Loucy (cell line): ENCODE data around the gene ACSBG1.

Experiments
- H2AFZ ChIP-seq: fragments of 200-600 bp; sonication (generic); 2 replicates; pipeline ENCODE4 v1.6.0; 2016; ENCODE audit warnings: antibody characterized with exemption, mild to moderate bottlenecking, low read length, moderate library complexity
- H3F3A ChIP-seq: fragments of 200-600 bp; 2 replicates; pipeline ENCODE4 v1.6.0; 2016; ENCODE audit warnings: antibody characterized with exemption, low read depth, mild to moderate bottlenecking
- H3K27me3 ChIP-seq: fragments of 200-600 bp; sonication (generic); 2 replicates; pipeline ENCODE4 v1.6.1; 2014; ENCODE audit warnings: low read length, mild to moderate bottlenecking; ENCODE audit not compliant: insufficient read depth, poor library complexity, severe bottlenecking
- H3K36me3 ChIP-seq: fragments of 200-600 bp; sonication (generic); 2 replicates; pipeline ENCODE4 v1.6.1; 2016; ENCODE audit warnings: low read length; ENCODE audit not compliant: insufficient read depth
- H3K4me1 ChIP-seq: fragments of 200-600 bp; sonication (generic); 2 replicates; pipeline ENCODE4 v1.5.1; 2014; ENCODE audit warnings: low read length, mild to moderate bottlenecking; ENCODE audit not compliant: insufficient read depth, poor library complexity, severe bottlenecking
- H3K4me2 ChIP-seq: fragments of 200-600 bp; sonication (generic); 2 replicates; pipeline ENCODE4 v1.6.0; 2014; ENCODE audit warnings: antibody characterized with exemption, low read length, low read depth, mild to moderate bottlenecking; ENCODE audit not compliant: poor library complexity, severe bottlenecking
- H3K4me3 ChIP-seq: fragments of 200-600 bp; sonication (generic); 2 replicates; pipeline ENCODE4 v1.5.1; 2014; ENCODE audit warnings: low read length, mild to moderate bottlenecking, mixed read lengths; ENCODE audit not compliant: poor library complexity, severe bottlenecking
- H3K79me2 ChIP-seq: fragments of 200-600 bp; sonication (generic); 2 replicates; pipeline ENCODE4 v1.6.1; 2014; ENCODE audit warnings: low read length; ENCODE audit not compliant: insufficient read depth
- H3K9ac ChIP-seq: fragments of 200-600 bp; sonication (generic); 2 replicates; pipeline ENCODE4 v1.6.0; 2014; ENCODE audit warnings: mild to moderate bottlenecking, low read depth, low read length, moderate library complexity; ENCODE audit not compliant: poor library complexity, severe bottlenecking
- H3K9me2 ChIP-seq: fragments of 200-600 bp; sonication (generic); replicated peaks from 2 replicates; pipeline ENCODE4 v1.6.1; 2016; ENCODE audit warnings: low read depth, low read length, mixed read lengths
- H3K9me3 ChIP-seq: fragments of 200-600 bp; sonication (generic); 2 replicates; pipeline ENCODE4 v1.6.1; 2014; ENCODE audit warnings: mild to moderate bottlenecking, antibody characterized with exemption, low read length, low read depth; ENCODE audit not compliant: insufficient read depth
- H4K20me1 ChIP-seq: fragments of 200-600 bp; sonication (generic); 2 replicates; pipeline ENCODE4 v1.6.0; 2014; ENCODE audit warnings: antibody characterized with exemption, low read length, mild to moderate bottlenecking; ENCODE audit not compliant: insufficient read depth, poor library complexity, severe bottlenecking
- EZH2phosphoT487 ChIP-seq: fragments of 200-600 bp; IDR thresholded peaks from 2 replicates; pipeline ENCODE4 v1.6.1; 2018; ENCODE audit warnings: antibody characterized with exemption, mild to moderate bottlenecking, moderate library complexity, borderline replicate concordance
- TF ChIP-seq, protein P1 (sequence below): fragments of 200-600 bp; sonication (generic); conservative IDR thresholded peaks from 2 replicates; pipeline ENCODE4 v1.5.1; 2014; ENCODE audit warnings: mild to moderate bottlenecking, antibody characterized with exemption, low read length

The ACSBG1 gene

DNA sequence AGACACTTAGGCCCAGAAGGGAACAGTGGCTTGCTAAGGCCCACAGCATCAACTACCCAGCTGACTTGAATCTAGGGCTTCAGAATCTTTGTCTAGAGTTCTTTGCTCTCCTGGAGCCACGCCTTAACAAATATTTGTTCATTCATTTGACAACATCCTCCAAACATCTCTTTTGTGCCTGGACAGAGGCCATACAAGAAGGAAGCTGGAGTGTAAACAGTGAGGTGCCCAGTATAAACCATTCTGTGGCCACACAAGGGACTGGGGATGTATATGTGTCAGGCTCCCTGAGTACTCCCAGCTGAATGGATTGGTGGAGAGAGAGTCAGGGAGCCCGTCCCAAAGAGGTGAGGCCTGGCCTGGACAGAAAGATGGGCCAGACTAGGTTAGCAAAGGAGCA, 106.5 kb downstream of the ACSBG1 start:
- Histone ChIP-seq H4K20me1 (no peaks in the 10 kb centered on the region), H2AFZ (no peak overlapping the region; the same call in 1 of the 2 replicates), H3K79me2 (no peaks in the 10 kb centered on the region), H3K4me3 (no peak overlapping the region), H3K27me3 (no peaks in the 10 kb centered on the region), H3K9me2 (no peaks in the 10 kb centered on the region), H3K4me1 (peaks cover 12% of the 10 kb centered on the region), H3K4me2 (no peak overlapping the region), H3K9ac (no peak overlapping the region), H3F3A (peaks cover 7% of the 10 kb centered on the region; the same call in 1 of the 2 replicates), H3K36me3 (no peaks in the 10 kb centered on the region), H3K9me3 (no peaks in the 10 kb centered on the region)
- no peak for TF ChIP-seq EZH2phosphoT487
- TF ChIP-seq, protein P1, sequence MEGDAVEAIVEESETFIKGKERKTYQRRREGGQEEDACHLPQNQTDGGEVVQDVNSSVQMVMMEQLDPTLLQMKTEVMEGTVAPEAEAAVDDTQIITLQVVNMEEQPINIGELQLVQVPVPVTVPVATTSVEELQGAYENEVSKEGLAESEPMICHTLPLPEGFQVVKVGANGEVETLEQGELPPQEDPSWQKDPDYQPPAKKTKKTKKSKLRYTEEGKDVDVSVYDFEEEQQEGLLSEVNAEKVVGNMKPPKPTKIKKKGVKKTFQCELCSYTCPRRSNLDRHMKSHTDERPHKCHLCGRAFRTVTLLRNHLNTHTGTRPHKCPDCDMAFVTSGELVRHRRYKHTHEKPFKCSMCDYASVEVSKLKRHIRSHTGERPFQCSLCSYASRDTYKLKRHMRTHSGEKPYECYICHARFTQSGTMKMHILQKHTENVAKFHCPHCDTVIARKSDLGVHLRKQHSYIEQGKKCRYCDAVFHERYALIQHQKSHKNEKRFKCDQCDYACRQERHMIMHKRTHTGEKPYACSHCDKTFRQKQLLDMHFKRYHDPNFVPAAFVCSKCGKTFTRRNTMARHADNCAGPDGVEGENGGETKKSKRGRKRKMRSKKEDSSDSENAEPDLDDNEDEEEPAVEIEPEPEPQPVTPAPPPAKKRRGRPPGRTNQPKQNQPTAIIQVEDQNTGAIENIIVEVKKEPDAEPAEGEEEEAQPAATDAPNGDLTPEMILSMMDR, result no peak

DNA sequence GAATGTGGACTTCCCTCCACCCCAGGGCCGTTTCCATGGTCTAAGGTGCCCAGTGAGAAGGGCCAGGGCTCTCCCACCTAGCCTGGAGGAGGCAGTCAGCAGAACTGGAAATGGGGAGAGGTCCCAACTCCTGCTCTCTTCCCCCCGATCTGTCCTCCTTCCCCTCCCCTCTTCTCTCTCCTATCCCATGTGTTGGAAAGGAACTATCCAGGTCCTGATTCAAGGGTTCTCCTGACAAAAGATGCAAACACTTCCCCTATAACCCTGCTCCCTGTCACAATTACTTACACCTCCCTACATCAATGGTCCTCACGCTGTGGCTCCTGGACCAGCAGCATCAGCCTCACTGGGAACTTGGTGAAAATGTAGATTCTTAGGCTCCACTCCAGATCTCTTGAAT, 109.1 kb downstream of the ACSBG1 start:
- no peak for TF ChIP-seq EZH2phosphoT487
- TF ChIP-seq, protein P1, result no peak
- Histone ChIP-seq H4K20me1 (no peaks in the 10 kb centered on the region), H2AFZ (no peak overlapping the region), H3K4me3 (no peak overlapping the region), H3K9ac (no peak overlapping the region), H3K4me1 (no peaks in the 10 kb centered on the region), H3K9me3 (no peaks in the 10 kb centered on the region), H3K27me3 (no peaks in the 10 kb centered on the region), H3K9me2 (no peaks in the 10 kb centered on the region), H3F3A (no peaks in the 10 kb centered on the region), H3K4me2 (no peak overlapping the region), H3K79me2 (no peaks in the 10 kb centered on the region), H3K36me3 (no peaks in the 10 kb centered on the region)

DNA sequence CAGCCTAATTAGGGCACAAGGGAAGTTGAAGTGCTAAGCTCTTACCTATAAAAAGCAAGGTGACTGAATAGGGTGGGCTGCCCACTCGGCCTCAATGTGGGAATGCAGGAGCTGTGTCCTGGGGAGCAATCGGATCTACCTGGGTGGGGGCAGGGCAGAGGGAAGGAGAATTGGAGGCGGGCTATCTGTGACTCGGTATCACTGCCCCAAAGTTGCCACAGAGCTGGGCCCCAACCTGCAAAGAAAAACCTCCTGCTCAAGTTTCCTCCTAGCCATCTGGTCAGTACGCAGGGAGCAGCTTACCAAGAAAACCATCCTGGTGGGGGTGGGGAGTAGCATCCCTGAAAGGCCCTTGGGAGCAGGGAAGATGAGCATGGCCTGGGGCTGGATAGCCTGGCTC, 113.8 kb downstream of the ACSBG1 start:
- H3K36me3 ChIP-seq, result no peaks in the 10 kb centered on the region
- H3K27me3 ChIP-seq, result no peaks in the 10 kb centered on the region
- no peaks in the 10 kb centered on the region for H3K79me2 ChIP-seq
- TF ChIP-seq EZH2phosphoT487, result no peak
- TF ChIP-seq, protein P1, result no peak
- H3K4me1 ChIP-seq, result no peaks in the 10 kb centered on the region
- no peaks in the 10 kb centered on the region for H3F3A ChIP-seq
- H3K4me2 ChIP-seq, result no peak overlapping the region
- no peaks in the 10 kb centered on the region for H3K9me2 ChIP-seq
- H4K20me1 ChIP-seq, result no peaks in the 10 kb centered on the region
- no peak overlapping the region for H3K4me3 ChIP-seq
- H3K9ac ChIP-seq, result no peak overlapping the region
- H2AFZ ChIP-seq, result no peak overlapping the region
- H3K9me3 ChIP-seq, result no peaks in the 10 kb centered on the region
